Heart right ventricle (tissue), 16 donors: ENCODE data around the gene CDH13. TPM values are rescaled to one million over a fixed set of nuclear protein-coding genes. Genes with fewer than 3 reads are reported as not detected.
A peak's percentile ranks its signal among the peaks of the same experiment; 100 is the strongest.

Source experiments
- ATAC-seq, 8 donors: fragments of 200-7000 bp; cut with Tn5 transposase; one replicate each; pipeline ENCODE4 v1.9.1; 2020; ENCODE audit warnings: mild to moderate bottlenecking in 8 of 8, moderate library complexity in 8 of 8, moderate number of reproducible peaks in 1 of 8
- DNase-seq, 2 donors: peaks; one replicate each; pipeline ENCODE4 v3.0.0-alpha.2; 2020
- H3K27ac ChIP-seq, 10 donors: fragments of 200-600 bp; sonication (generic) in 2 of 10; one replicate each; pipeline versions ENCODE4 v1.5.0 to v1.8.0; 2020 to 2022; ENCODE audit warnings: mild to moderate bottlenecking in 3 of 10
- H3K27me3 ChIP-seq, 7 donors: fragments of 200-600 bp; one replicate each; pipeline ENCODE4 v1.8.0; 2021 to 2022; ENCODE audit warnings: mild to moderate bottlenecking in 2 of 7
- H3K36me3 ChIP-seq, 9 donors: fragments of 200-600 bp; sonication (generic) in 1 of 9; one replicate each; pipeline versions ENCODE4 v1.5.0 to v1.8.0; 2020 to 2022; ENCODE audit warnings: mild to moderate bottlenecking in 2 of 9
- H3K4me1 ChIP-seq, 9 donors: fragments of 200-600 bp; sonication (generic) in 1 of 9; one replicate each; pipeline versions ENCODE4 v1.5.0 to v1.8.0; 2020 to 2022; ENCODE audit warnings: mild to moderate bottlenecking in 4 of 9
- H3K4me3 ChIP-seq, 10 donors: fragments of 200-600 bp; sonication (generic) in 2 of 10; one replicate each; pipeline versions ENCODE4 v1.5.0 to v1.8.0; 2020 to 2022; ENCODE audit warnings: mild to moderate bottlenecking in 7 of 10, moderate library complexity in 2 of 10
- H3K9me3 ChIP-seq, 11 donors: fragments of 200-600 bp in 10 of 11; sonication (generic) in 2 of 11; one replicate each; pipeline versions ENCODE4 v1.5.0 to v1.8.0; 2013 to 2022; ENCODE audit warnings: mild to moderate bottlenecking in 2 of 11, control low read depth in 1 of 11, moderate library complexity in 1 of 11
- CTCF ChIP-seq, 9 donors: fragments of 200-600 bp; sonication (generic) in 2 of 9; IDR thresholded peaks; one replicate each; pipeline versions ENCODE4 v1.5.0 to v1.8.0; 2021 to 2022; ENCODE audit warnings: antibody characterized with exemption in 9 of 9, mild to moderate bottlenecking in 5 of 9, moderate library complexity in 1 of 9
- WGBS, 2 donors: extraction: QIAGEN DNeasy Blood & Tissue Kit; methylation state at CpG; one replicate each; pipeline ENCODE4 v1.1.7; 2013; ENCODE audit warnings: inconsistent platforms in 1 of 2; 5-methylcytosine and 5-hydroxymethylcytosine counted together
- intact Hi-C, 10 donors: fragments of 100-400 bp; cut with DNase I; formaldehyde crosslinking; loops; one replicate each; pipeline versions ENCODE4 v1.11.1 to v1.14.2; 2022
- polyA plus RNA-seq, 2 donors: library from polyadenylated mRNA; stranded (reverse); fragments of 200-250 nt; gene quantifications; one replicate each; pipeline ENCODE4 v1.2.3, GENCODE V29; 2013
- total RNA-seq, 10 donors: library from RNA; stranded (reverse); fragmentation: NEBNext Ultra II Directional in 3 of 10; extraction: Animal tissue kit (Norgen Biotek cat#: 25700) in 3 of 10; gene quantifications; one replicate each; pipeline versions ENCODE4 v1.2.1 to v1.2.4, GENCODE V29; 2021 to 2023
- donor health status: Arrhythmogenic right ventricular cardiomyopathy.
- donor health status: ischemic (EF 13 %, LVEDD 7.1; RV severe dilation, severe dysfunction).
- donor health status: healthy with polysubstance abuse.
- donor health status: DM: no; HTN: yes; CAD: no.
- donor health status: DM: no; HTN: no; CAD: no.
- donor health status: ischemic (EF 25% LVEDD 6.9; RV normal size, moderate dysfunction).
- donor health status: ischemic (EF 25% LVEDD 5.7; RV mildly dilated, moderate dysfunction).
- donor health status: healthy.
- donor health status: DM: yes; HTN: yes; CAD: no.
- donor health status: Ischemic cardiomyopathy.
- donor health status: ischemic (EF 35%, LVEDD 5.7; RV mildly dilated, moderate dysfunction).
- donor health status: nonischemic (EF 11% LVEDD 7.7; RV severe dilation, severe dysfunction).
- donor health status: DM: yes; HTN: yes; CAD: no.
- donor health status: PGD.
- donor health status: ischemic (EF 29% LVEDD 5.4; RV normal size, mild dysfunction).
- donor health status: nonischemic (EF 23%, LVEDD 6.1; RV moderate dilation, normal function).

The CDH13 gene
- total and polyA plus RNA-seq, 12 donors: 15.5 to 221 (median 168) TPM

GRCh38 chr16:83307594-83307992, 680.8 kb downstream of the CDH13 start:
- DNase-seq (no peak), ATAC-seq (no peak)
- Histone ChIP-seq H3K9me3 (no peaks in the 10 kb centered on the region), H3K36me3 (no peaks in the 10 kb centered on the region), H3K4me1 (peaks cover 0 to 14% (median 0%) of the 10 kb centered on the region in 9 donors), H3K27me3 (no peaks in the 10 kb centered on the region), H3K4me3 (no peak overlapping the region), H3K27ac (no peak overlapping the region)
- 75 to 76% methylated on average over 6 of the region's 6 CpGs for WGBS, 2 donors
- TF ChIP-seq CTCF (IDR thresholded peaks at IDR 0.05): no peak
- intact Hi-C loops: no loop called here

- intact Hi-C loops: no loop called here
- Histone ChIP-seq H3K27me3 (no peaks in the 10 kb centered on the region), H3K9me3 (no peaks in the 10 kb centered on the region)
Measured at GRCh38 chr16:83308414-83308813, 681.6 kb downstream of the CDH13 start.

GRCh38 chr16:83310816-83311215, 684.0 kb downstream of the CDH13 start:
- Histone ChIP-seq H3K9me3 (no peaks in the 10 kb centered on the region), H3K4me3 (no peak overlapping the region), H3K4me1 (peaks cover 0 to 14% (median 0%) of the 10 kb centered on the region in 9 donors), H3K27me3 (no peaks in the 10 kb centered on the region), H3K27ac (no peak overlapping the region), H3K36me3 (no peaks in the 10 kb centered on the region)
- no peak for DNase-seq
- intact Hi-C loops: no loop called here
- 44 to 53% methylated on average over 2 of the region's 2 CpGs for WGBS, 2 donors
- TF ChIP-seq CTCF (IDR thresholded peaks at IDR 0.05): no peak
- ATAC-seq: no peak

More at GRCh38 chr16:83308414-83308813, 681.6 kb downstream of the CDH13 start:
- TF ChIP-seq CTCF (IDR thresholded peaks at IDR 0.05): no peak
- no peak for ATAC-seq
- Histone ChIP-seq H3K4me3 (no peak overlapping the region), H3K4me1 (peaks cover 0 to 14% (median 0%) of the 10 kb centered on the region in 9 donors), H3K27ac (no peak overlapping the region), H3K36me3 (no peaks in the 10 kb centered on the region)
- WGBS, 2 donors: 56 to 64% methylated on average over 3 of the region's 3 CpGs
- no peak for DNase-seq

GRCh38 chr16:83312015-83312717, 685.4 kb downstream of the CDH13 start:
- Histone ChIP-seq H3K27me3 (no peaks in the 10 kb centered on the region), H3K4me3 (no peak overlapping the region), H3K4me1 (peaks cover 0 to 9% (median 0%) of the 10 kb centered on the region in 9 donors), H3K9me3 (no peaks in the 10 kb centered on the region), H3K36me3 (no peaks in the 10 kb centered on the region), H3K27ac (no peak overlapping the region)
- DNase-seq: no peak
- no peak for TF ChIP-seq CTCF (IDR thresholded peaks at IDR 0.05)
- intact Hi-C loops: no loop called here
- WGBS, 2 donors: 83 to 87% methylated on average over 3 of the region's 3 CpGs
- ATAC-seq: peak in 1 of 8 donors; percentile 10
